ENCODE results near the gene NLE1. TPM values are rescaled to one million over a fixed set of nuclear protein-coding genes. Genes with fewer than 3 reads are reported as not detected.

Gene NLE1
- total and polyA plus RNA-seq, 2 of the 8 experiments (the other 6 are each of a cell fraction or from before 2014, with no cell fraction given), result 50.4 to 51.5 TPM

GRCh38 chr17:35162755-35163154, 20.7 kb upstream of the NLE1 start:
- DNase-seq (ENCODE audit: low read depth in 1 of 2, low spot score in 2 of 2), result no peak
- Histone ChIP-seq H2BK5ac (ENCODE audit: low read depth, low read length) (no peak overlapping the region), H3K27me3 (replicated peaks in 1 of 4; ENCODE audit: control insufficient read depth in 3 of 4, extremely low read depth in 1 of 4, insufficient read depth in 3 of 4, low read length in 3 of 4) (no peaks in the 10 kb centered on the region), H2BK20ac (ENCODE audit: low read length) (no peak overlapping the region), H3K4me3 (ENCODE audit: extremely low read depth in 1 of 4, insufficient read depth in 2 of 4, low read depth in 3 of 4, low read length in 4 of 4) (no peak overlapping the region), H3K23ac (ENCODE audit: insufficient read length) (no peak overlapping the region), H3K4me1 (replicated peaks in 1 of 4; ENCODE audit: control insufficient read depth in 3 of 4, insufficient read depth in 4 of 4, low read length in 3 of 4) (no peaks in the 10 kb centered on the region), H2BK120ac (replicated peaks; ENCODE audit: low read depth, low read length) (no peak overlapping the region), H3K14ac (ENCODE audit: insufficient read length) (no peak overlapping the region), H2BK12ac (ENCODE audit: low read depth, low read length) (no peak overlapping the region), H3K56ac (replicated peaks; ENCODE audit: insufficient read length, low read depth, low read length) (no peak overlapping the region), H3K4me2 (ENCODE audit: insufficient read depth in 1 of 2, low read depth in 2 of 2, low read length in 2 of 2) (no peak overlapping the region), H4K5ac (ENCODE audit: insufficient read length, low read depth, low read length) (no peak overlapping the region), H3K79me2 (ENCODE audit: control insufficient read depth in 1 of 2, insufficient read depth in 2 of 2, low read length in 2 of 2) (no peaks in the 10 kb centered on the region), H4K8ac (ENCODE audit: extremely low read depth, insufficient read depth, low read length) (no peak overlapping the region), H3K9ac (replicated peaks in 1 of 4; ENCODE audit: extremely low read depth in 1 of 4, low read depth in 3 of 4, low read length in 3 of 4) (no peak overlapping the region), H3K18ac (ENCODE audit: extremely low read depth, low read length) (no peak overlapping the region), H4K20me1 (replicated peaks in 1 of 2; ENCODE audit: control insufficient read depth in 1 of 2, insufficient read depth in 2 of 2, low read length in 2 of 2) (peaks cover 0 to 2% of the 10 kb centered on the region in 2 experiments), H3K79me1 (ENCODE audit: low read depth, low read length) (no peaks in the 10 kb centered on the region; the same call in 1 of the 2 replicates), H3K4ac (replicated peaks; ENCODE audit: insufficient read length, low read depth, low read length) (no peak overlapping the region), H3K9me3 (ENCODE audit: insufficient read depth in 2 of 2, low read depth in 1 of 2, low read length in 1 of 2) (no peaks in the 10 kb centered on the region), H2AK5ac (ENCODE audit: low read depth, low read length) (no peak overlapping the region), H3K27ac (ENCODE audit: low read depth, low read length) (no peak overlapping the region), H4K91ac (replicated peaks; ENCODE audit: insufficient read length, low read length) (no peak overlapping the region), H2BK15ac (ENCODE audit: low read length) (no peak overlapping the region), H3K23me2 (ENCODE audit: low read depth, low read length) (no peaks in the 10 kb centered on the region), H3K36me3 (ENCODE audit: control insufficient read depth in 2 of 4, insufficient read depth in 4 of 4, low read length in 3 of 4) (no peaks in the 10 kb centered on the region), H2AFZ (ENCODE audit: low read length) (no peak overlapping the region)
- 87% methylated on average over 4 of the region's 4 CpGs; no CpG with 5 or more reads in 1 of the 2 experiments for WGBS, 2 experiments (ENCODE audit: extremely low coverage in 1 of 2, insufficient coverage in 1 of 2, insufficient read length in 1 of 2, insufficient replicate concordance in 2 of 2, low coverage in 1 of 2, low lambda C conversion rate in 2 of 2, missing lambda C conversion rate in 1 of 2)
- TF ChIP-seq TAF7 (optimal IDR thresholded peaks at IDR 0.05; ENCODE audit: borderline replicate concordance, low read depth, low read length) (no peak), SP1 (IDR thresholded peaks at IDR 0.05; ENCODE audit: low read depth, low read length) (peak; percentile 32; the same call in 1 of the 2 replicates)
- ChIA-PET POLR2A (ENCODE audit: partially characterized antibody) (interaction anchor here (0.6 to 1.6 kb wide), 4 partner anchors 15 to 450 kb away, joined by 3 to 5 read pairs (median 4); partner anchors contain the start of gene UNC45B), CTCF (ENCODE audit: partially characterized antibody) (interaction anchor here (0.5 to 1.7 kb wide), 4 partner anchors 19 to 382 kb away, joined by 3 to 5 read pairs (median 3); no protein-coding TSS in a partner anchor)
- FAIRE-seq, result no peak
